Activated CD4-positive, alpha-beta T cell treated with anti-CD3 and anti-CD28 coated beads for 36 hours (primary cell): Measurements from ENCODE around the gene MXI1. TPM values are rescaled to one million over a fixed set of nuclear protein-coding genes. Genes with fewer than 3 reads are reported as not detected.
A peak's percentile ranks its signal among the peaks of the same experiment; 100 is the strongest.

ENCODE experiments used
- ATAC-seq: fragments of 200-7000 bp; cut with Tn5 transposase; one replicate; pipeline ENCODE4 v1.10.0; 2021; ENCODE audit warnings: mild to moderate bottlenecking, moderate library complexity
- CTCF ChIA-PET: fragments of 350-600 bp; sonication (Branson Sonifier 250); formaldehyde crosslinking; loops from one replicate; lab custom pipeline; 2021; ENCODE audit warnings: antibody characterized with exemption; lab: Charles Lee
- POLR2A ChIA-PET: fragments of 350-600 bp; sonication (Branson Sonifier 250); formaldehyde crosslinking; loops from one replicate; lab custom pipeline; 2021; ENCODE audit warnings: antibody characterized with exemption, inconsistent platforms; lab: Charles Lee
- DNase-seq: peaks from one replicate; pipeline ENCODE4 v3.0.0-alpha.2; 2020
- H3K27ac Mint-ChIP-seq: one replicate; pipeline ENCODE4 v1.8.0; 2021; ENCODE audit warnings: mixed read lengths
- H3K27me3 Mint-ChIP-seq: one replicate; pipeline ENCODE4 v1.8.0; 2021; ENCODE audit warnings: mixed read lengths
- H3K36me3 Mint-ChIP-seq: one replicate; pipeline ENCODE4 v1.8.0; 2021; ENCODE audit warnings: low read depth, mixed read lengths
- H3K4me1 Mint-ChIP-seq: one replicate; pipeline ENCODE4 v1.8.0; 2021; ENCODE audit warnings: mixed read lengths
- H3K4me3 Mint-ChIP-seq: one replicate; pipeline ENCODE4 v1.8.0; 2021; ENCODE audit warnings: mild to moderate bottlenecking, moderate library complexity, mixed read lengths
- H3K9me3 Mint-ChIP-seq: one replicate; pipeline ENCODE4 v1.8.0; 2021; ENCODE audit warnings: low read depth, mixed read lengths
- intact Hi-C, 2 experiments: fragments of 100-400 bp; cut with DNase I in 1 of 2; cut with micrococcal nuclease in 1 of 2; formaldehyde crosslinking; loops; one replicate each; pipeline versions ENCODE4 v1.14.2 to v1.15.1; 2022 to 2024; cut with DNase I, micrococcal nuclease
- total RNA-seq, 2 experiments: library from RNA; stranded (reverse); gene quantifications; one replicate each; pipeline ENCODE4 v1.2.3, GENCODE V29; 2021

MXI1 gene
- total RNA-seq, 2 experiments from 2014 or later = 49.7 to 75.7 TPM

DNA sequence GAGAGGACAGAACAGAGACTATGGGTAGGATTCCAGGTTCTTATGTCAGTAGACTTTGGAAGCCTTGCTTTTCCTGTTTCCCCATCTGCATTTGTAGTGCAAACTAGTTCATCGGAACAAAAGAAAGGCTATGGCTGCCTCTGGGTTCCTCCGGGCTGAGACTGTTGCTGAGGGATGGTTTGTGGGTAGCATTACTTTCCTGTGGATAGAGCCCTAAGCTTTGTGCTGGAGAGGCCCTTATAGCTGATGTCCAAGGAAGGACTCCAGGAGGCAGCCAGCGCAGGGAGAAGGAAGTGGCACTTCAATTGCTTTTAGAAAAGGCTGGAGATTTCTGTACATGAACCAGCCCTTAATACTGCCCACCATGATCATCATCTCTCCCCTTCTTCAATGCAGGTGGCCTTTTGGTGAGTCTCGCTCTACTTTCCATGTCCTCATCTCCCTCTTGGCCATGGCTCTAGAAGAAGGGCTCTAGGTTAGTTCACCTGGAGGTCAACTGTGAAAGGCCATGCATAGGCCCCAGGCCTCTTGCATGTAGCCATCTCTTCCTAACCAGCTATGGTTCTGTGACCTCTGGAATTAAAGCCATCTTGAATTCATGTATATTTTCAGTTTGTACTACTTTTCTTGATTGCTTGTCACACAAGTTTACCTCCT is 15.4 kb downstream of the MXI1 start:
- DNase-seq (no peak), ATAC-seq (no peak)
- POLR2A ChIA-PET = interaction anchor here (1.4 to 1.9 kb wide), 4 partner anchors 11 to 83 kb away, joined by 3 to 65 read pairs (median 10); partner anchors contain the start of gene MXI1
- Mint-ChIP-seq H3K27ac (peak overlapping the region; percentile 88), H3K4me1 (peaks cover 49% of the 10 kb centered on the region), H3K36me3 (peaks cover 2% of the 10 kb centered on the region), H3K9me3 (no peaks in the 10 kb centered on the region), H3K4me3 (peak overlapping the region; percentile 68), H3K27me3 (no peaks in the 10 kb centered on the region)
- intact Hi-C loops = loop anchor here (1.0 to 5.0 kb wide), 3 partner anchors 13 to 300 kb away; partner anchors contain the start of gene XPNPEP1 (in 1 of the 2)
- CTCF ChIA-PET = interaction anchor here (0.9 to 9.9 kb wide), 6 partner anchors 13 to 340 kb away, joined by 3 to 154 read pairs (median 6); partner anchors contain the start of gene MXI1

GRCh38 chr10:110223298-110223925 is 16.0 kb downstream of the MXI1 start:
- intact Hi-C loops = loop anchor here in 1 of 2 experiments (5.0 kb wide), 1 partner anchor 301 kb away; the partner anchor contains the start of gene XPNPEP1
- Mint-ChIP-seq H3K27ac (no peak overlapping the region), H3K4me1 (peaks cover 50% of the 10 kb centered on the region), H3K4me3 (no peak overlapping the region), H3K27me3 (no peaks in the 10 kb centered on the region), H3K9me3 (no peaks in the 10 kb centered on the region), H3K36me3 (peaks cover 4% of the 10 kb centered on the region)
- ChIA-PET CTCF (interaction anchor here (0.7 to 9.9 kb wide), 9 partner anchors 14 to 339 kb away, joined by 3 to 154 read pairs (median 4); partner anchors contain the start of gene MXI1), POLR2A (interaction anchor here (1.4 kb wide), 1 partner anchor 13 kb away, joined by 4 read pairs; no protein-coding TSS in a partner anchor)
- DNase-seq = no peak
- no peak for ATAC-seq

DNA sequence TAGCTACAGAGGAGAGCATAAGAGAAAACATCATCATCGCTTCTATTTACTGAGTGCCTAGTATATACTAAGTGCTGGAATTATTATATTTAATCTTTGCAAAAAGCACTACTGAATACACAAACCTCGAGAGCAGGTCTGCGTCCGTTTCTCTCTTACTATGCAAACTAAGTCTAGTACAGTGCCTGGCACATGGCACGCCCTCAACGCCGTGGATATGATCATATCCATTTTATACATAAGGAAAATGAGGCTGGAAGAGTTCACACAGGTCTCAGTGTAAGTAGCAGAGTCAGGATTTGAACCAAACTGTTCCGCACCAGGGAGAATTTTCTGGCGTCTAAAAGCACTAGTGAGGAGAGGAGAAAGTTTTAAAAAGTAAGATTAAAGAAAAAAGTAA is 17.6 kb downstream of the MXI1 start:
- Mint-ChIP-seq H3K36me3 (peaks cover 13% of the 10 kb centered on the region), H3K9me3 (no peaks in the 10 kb centered on the region), H3K4me1 (peaks cover 47% of the 10 kb centered on the region), H3K4me3 (peak overlapping the region; percentile 95), H3K27ac (peak overlapping the region; percentile 92), H3K27me3 (no peaks in the 10 kb centered on the region)
- ATAC-seq (no peak), DNase-seq (no peak)
- ChIA-PET POLR2A (interaction anchor here (2.9 kb wide), 1 partner anchor 14 kb away, joined by 14 read pairs; no protein-coding TSS in a partner anchor), CTCF (interaction anchor here (0.8 to 9.9 kb wide), 4 partner anchors 15 to 325 kb away, joined by 3 to 154 read pairs (median 8); partner anchors contain the start of gene MXI1)
- intact Hi-C loops = loop anchor here (1.0 to 5.0 kb wide), 5 partner anchors 14 to 647 kb away; partner anchors contain the start of genes ADD3 (in 1 of the 2), PDCD4 (in 1 of the 2) and XPNPEP1 (in 1 of the 2)

- CTCF ChIA-PET = interaction anchor here (0.8 to 9.9 kb wide), 5 partner anchors 14 to 324 kb away, joined by 3 to 154 read pairs (median 7); partner anchors contain the start of gene MXI1
- Mint-ChIP-seq H3K4me1 (peaks cover 47% of the 10 kb centered on the region), H3K9me3 (no peaks in the 10 kb centered on the region), H3K27me3 (no peaks in the 10 kb centered on the region), H3K27ac (peak overlapping the region; percentile 92), H3K36me3 (peaks cover 16% of the 10 kb centered on the region), H3K4me3 (peak overlapping the region; percentile 95)
- POLR2A ChIA-PET = interaction anchor here (2.9 kb wide), 1 partner anchor 14 kb away, joined by 14 read pairs; no protein-coding TSS in a partner anchor
- no peak for ATAC-seq
- no peak for DNase-seq
- intact Hi-C loops = loop anchor here (1.0 to 5.0 kb wide), 4 partner anchors 14 to 647 kb away; partner anchors contain the start of genes ADD3 (in 1 of the 2) and PDCD4 (in 1 of the 2)
Observed at GRCh38 chr10:110225441-110225755, 18.0 kb downstream of the MXI1 start.

- Mint-ChIP-seq H3K36me3 (peaks cover 16% of the 10 kb centered on the region), H3K27me3 (no peaks in the 10 kb centered on the region), H3K4me3 (peak overlapping the region; percentile 95), H3K27ac (peak overlapping the region; percentile 95), H3K4me1 (peaks cover 44% of the 10 kb centered on the region), H3K9me3 (no peaks in the 10 kb centered on the region)
- ChIA-PET POLR2A (interaction anchor here (2.9 kb wide), 1 partner anchor 15 kb away, joined by 14 read pairs; no protein-coding TSS in a partner anchor), CTCF (interaction anchor here (0.8 to 9.9 kb wide), 5 partner anchors 14 to 324 kb away, joined by 3 to 154 read pairs (median 7); partner anchors contain the start of gene MXI1)
- ATAC-seq (peak; percentile 48), DNase-seq (peak; percentile 94)
- intact Hi-C loops = loop anchor here (1.0 to 5.0 kb wide), 10 partner anchors 15 to 693 kb away; partner anchors contain the start of genes BBIP1 (in 2 of the 2), SHOC2 (in 2 of the 2), SMNDC1 (in 2 of the 2) and ADD3 (in 1 of the 2)
Observed at GRCh38 chr10:110225756-110226542, 18.5 kb downstream of the MXI1 start.

DNA sequence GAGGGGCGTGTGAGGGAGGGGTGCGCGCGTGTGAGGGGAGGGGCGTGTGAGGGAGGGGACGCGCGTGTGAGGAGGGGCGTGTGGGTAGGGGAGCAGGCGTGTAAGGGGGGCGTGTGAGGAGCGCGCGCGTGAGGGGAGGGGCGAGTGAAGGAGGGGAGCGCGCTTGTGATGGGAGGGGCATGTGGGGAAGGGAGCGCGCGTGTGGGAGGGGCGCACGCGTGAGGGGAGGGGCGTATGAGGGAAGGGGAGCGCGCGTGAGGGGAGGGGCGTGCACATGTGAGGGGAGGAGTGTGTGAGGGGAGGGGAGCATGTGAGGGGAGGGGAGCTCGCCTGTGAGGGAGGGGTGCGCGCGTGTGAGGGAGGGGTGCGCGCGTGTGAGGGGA is 19.1 kb downstream of the MXI1 start:
- H3K4me1 Mint-ChIP-seq = peaks cover 38% of the 10 kb centered on the region
- H3K4me3 Mint-ChIP-seq = peak overlapping the region; percentile 95
- no peaks in the 10 kb centered on the region for H3K9me3 Mint-ChIP-seq
- H3K27ac Mint-ChIP-seq = peak overlapping the region; percentile 95
- ChIA-PET CTCF (interaction anchor here (1.0 to 9.9 kb wide), 3 partner anchors 13 to 89 kb away, joined by 3 to 154 read pairs (median 8); partner anchors contain the start of gene MXI1), POLR2A (interaction anchor here (0.6 to 2.9 kb wide), 2 partner anchors 16 to 18 kb away, joined by 3 to 14 read pairs; no protein-coding TSS in a partner anchor)
- peaks cover 17% of the 10 kb centered on the region for H3K36me3 Mint-ChIP-seq
- intact Hi-C loops = loop anchor here (1.0 to 5.0 kb wide), 10 partner anchors 15 to 692 kb away; partner anchors contain the start of genes BBIP1 (in 2 of the 2), SHOC2 (in 2 of the 2), SMNDC1 (in 2 of the 2) and ADD3 (in 1 of the 2)
- H3K27me3 Mint-ChIP-seq = no peaks in the 10 kb centered on the region
- ATAC-seq (peak; percentile 40), DNase-seq (peak; percentile 95)

GRCh38 chr10:110226926-110227641 is 19.7 kb downstream of the MXI1 start:
- intact Hi-C loops = loop anchor here (1.0 to 5.0 kb wide), 11 partner anchors 16 to 692 kb away; partner anchors contain the start of genes BBIP1 (in 2 of the 2), SHOC2 (in 2 of the 2), SMNDC1 (in 2 of the 2) and ADD3 (in 1 of the 2)
- ChIA-PET CTCF (interaction anchor here (2.0 to 9.9 kb wide), 2 partner anchors 17 to 89 kb away, joined by 8 to 154 read pairs; partner anchors contain the start of gene MXI1), POLR2A (interaction anchor here (0.6 to 2.9 kb wide), 2 partner anchors 16 to 19 kb away, joined by 3 to 14 read pairs; no protein-coding TSS in a partner anchor)
- Mint-ChIP-seq H3K4me3 (peak overlapping the region; percentile 95), H3K27ac (peak overlapping the region; percentile 95), H3K4me1 (peaks cover 32% of the 10 kb centered on the region), H3K27me3 (no peaks in the 10 kb centered on the region), H3K9me3 (no peaks in the 10 kb centered on the region), H3K36me3 (peaks cover 20% of the 10 kb centered on the region)
- peak; percentile 25 for ATAC-seq
- DNase-seq = peak; percentile 75

- Mint-ChIP-seq H3K27me3 (no peaks in the 10 kb centered on the region), H3K9me3 (no peaks in the 10 kb centered on the region), H3K4me3 (peak overlapping the region; percentile 11), H3K4me1 (peaks cover 23% of the 10 kb centered on the region), H3K27ac (no peak overlapping the region), H3K36me3 (peaks cover 20% of the 10 kb centered on the region)
- POLR2A ChIA-PET = no interaction called here
- ATAC-seq (no peak), DNase-seq (no peak)
- CTCF ChIA-PET = no interaction called here
- intact Hi-C loops = loop anchor here (5.0 kb wide), 2 partner anchors 221 to 644 kb away; partner anchors contain the start of genes ADD3 (in 1 of the 2) and PDCD4 (in 1 of the 2)
Observed at GRCh38 chr10:110228066-110228465, 20.7 kb downstream of the MXI1 start.

- intact Hi-C loops = loop anchor here (5.0 kb wide), 2 partner anchors 222 to 643 kb away; partner anchors contain the start of genes ADD3 (in 1 of the 2) and PDCD4 (in 1 of the 2)
- Mint-ChIP-seq H3K27ac (no peak overlapping the region), H3K9me3 (no peaks in the 10 kb centered on the region), H3K4me1 (peaks cover 21% of the 10 kb centered on the region), H3K27me3 (no peaks in the 10 kb centered on the region), H3K36me3 (peaks cover 20% of the 10 kb centered on the region), H3K4me3 (no peak overlapping the region)
- ATAC-seq (no peak), DNase-seq (no peak)
- CTCF ChIA-PET = interaction anchor here (0.8 to 1.6 kb wide), 10 partner anchors 9 to 250 kb away, joined by 3 to 9 read pairs (median 3); no protein-coding TSS in a partner anchor
- POLR2A ChIA-PET = interaction anchor here (0.6 kb wide), 1 partner anchor 57 kb away, joined by 3 read pairs; no protein-coding TSS in a partner anchor
Observed at GRCh38 chr10:110229155-110229554, 21.8 kb downstream of the MXI1 start.
